Activated effector memory CD4-positive, alpha-beta T cell treated with anti-CD3 and anti-CD28 coated beads, Interleukin-2, amount 50 U/mL, for 16 hours (primary cell): ENCODE data around the gene SWSAP1.
A peak's percentile ranks its signal among the peaks of the same experiment; 100 is the strongest.
"Not testable (repeated sequence)": the region's sequence is repeated elsewhere in the genome, so short reads cannot be mapped to it uniquely, and the experiment has no call there.

Experiments
- DNase-seq: peaks from one replicate; pipeline ENCODE4 v3.0.0-alpha.2; 2020

The SWSAP1 gene

DNA sequence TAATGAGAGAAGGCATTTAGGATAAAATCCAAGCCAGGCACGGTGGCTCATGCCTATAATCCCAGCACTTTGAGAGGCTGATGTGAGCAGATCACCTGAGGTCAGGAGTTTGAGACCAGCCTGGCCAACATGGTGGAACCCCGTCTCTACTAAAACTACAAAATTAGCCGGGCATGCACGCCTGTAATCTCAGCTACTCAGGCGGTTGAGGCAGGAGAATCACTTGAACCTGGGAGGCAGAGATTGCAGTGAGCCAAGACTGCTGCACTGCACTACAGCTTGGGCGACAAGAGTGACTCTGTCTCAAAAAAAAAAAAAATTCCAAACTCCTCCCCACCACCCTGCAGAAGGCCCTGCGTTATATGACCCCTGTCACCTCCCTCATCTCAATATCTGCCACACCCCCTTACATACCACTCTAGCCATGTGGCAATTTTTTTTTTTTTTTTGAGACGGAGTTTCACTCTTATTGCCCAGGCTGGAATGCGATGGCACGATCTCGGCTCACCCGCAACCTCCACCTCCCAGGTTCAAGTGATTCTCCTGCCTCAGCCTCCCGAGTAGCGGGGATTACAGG is 4.9 kb downstream of the SWSAP1 start:
- not testable (repeated sequence) for DNase-seq

- DNase-seq: no peak
Measured at GRCh38 chr19:11379857-11380350, 5.4 kb downstream of the SWSAP1 start.

DNA sequence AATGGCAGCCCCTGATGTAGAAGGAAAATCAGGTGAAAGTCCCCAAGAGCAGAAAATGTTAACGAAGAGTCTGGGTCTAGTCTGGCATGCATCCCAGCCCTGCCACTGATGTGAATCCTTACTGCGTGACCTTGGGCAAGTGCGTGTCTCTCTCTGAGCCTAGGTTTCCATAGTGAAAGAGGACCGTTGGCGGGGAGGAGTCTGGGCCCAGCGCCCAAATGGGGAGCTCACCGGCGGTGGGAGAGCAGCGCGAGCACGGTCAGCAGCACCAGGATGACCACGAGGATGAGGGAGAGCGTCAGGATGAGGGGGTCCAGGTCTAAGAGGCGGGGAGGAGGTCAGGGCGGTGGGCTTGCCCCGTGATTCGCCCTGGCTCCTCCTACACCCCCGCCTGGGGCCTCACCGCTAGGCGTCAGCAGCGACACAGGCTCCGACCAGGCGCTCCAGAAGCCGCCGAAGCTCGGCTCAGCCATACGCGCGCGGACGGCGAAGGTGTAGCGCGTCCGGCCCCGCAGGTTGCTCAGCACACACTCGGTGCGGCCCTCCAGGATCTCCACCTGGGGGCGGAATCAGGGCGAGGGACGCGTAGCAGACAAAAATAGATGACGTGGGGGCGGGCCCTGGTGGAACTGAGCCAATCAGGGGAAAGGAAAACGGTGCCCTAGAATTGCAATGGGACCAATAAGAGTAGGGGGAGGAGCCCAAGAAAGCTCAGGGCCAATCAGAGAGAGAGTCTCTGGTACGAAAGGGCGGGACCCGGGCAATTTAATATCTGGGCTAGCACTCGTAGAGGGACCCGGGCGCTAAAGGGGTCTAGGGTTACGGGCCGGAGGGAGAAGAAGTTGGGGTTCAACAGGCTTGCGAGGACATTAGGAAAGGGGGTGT is 6.4 kb downstream of the SWSAP1 start:
- peak; percentile 98 for DNase-seq

GRCh38 chr19:11382898-11383705 is 8.6 kb downstream of the SWSAP1 start:
- DNase-seq: peak; percentile 77

GRCh38 chr19:11383706-11384048 is 9.2 kb downstream of the SWSAP1 start:
- no peak for DNase-seq

GRCh38 chr19:11384778-11385129 is 10.3 kb downstream of the SWSAP1 start:
- no peak for DNase-seq

DNA sequence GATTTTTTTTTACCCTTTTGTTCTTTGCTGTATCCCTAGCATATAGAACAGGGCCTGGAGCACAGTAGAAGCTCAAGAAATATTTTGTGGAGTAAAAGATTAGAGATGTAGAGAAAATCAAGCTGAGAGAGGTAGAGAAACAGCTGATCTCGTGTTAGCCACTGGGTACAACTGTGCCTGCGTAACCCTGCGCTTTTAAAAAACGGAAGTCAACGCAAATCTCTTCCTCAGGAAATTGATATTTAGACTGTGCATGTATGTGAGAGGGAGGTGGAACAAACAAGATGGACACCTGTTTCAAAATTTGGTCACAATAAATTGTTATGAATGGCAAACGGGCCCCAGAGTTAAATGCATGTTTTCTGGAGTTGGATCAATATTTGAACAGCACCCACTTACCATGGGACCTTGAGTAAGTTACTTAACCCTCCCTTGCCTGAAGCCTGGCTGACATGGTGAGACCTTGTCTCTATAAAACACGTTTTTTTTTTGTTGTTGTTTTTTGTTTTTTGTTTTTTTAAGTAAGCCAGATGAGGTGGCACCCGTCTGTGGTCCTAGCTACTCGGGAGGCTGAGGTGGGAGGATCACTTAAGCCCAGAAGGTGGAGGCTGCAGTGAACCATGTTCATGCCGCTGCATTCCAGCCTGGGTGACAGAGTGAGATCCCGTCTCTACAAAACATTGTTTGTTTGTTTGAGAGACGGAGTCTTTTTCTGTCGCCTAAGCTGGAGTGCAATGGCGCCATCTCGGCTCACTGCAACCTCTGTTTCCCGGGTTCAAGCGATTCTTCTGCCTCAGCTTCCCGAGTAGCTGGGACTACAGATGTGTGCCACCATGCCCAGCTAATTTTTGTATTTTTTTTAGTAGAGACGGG is 12.9 kb downstream of the SWSAP1 start:
- no peak for DNase-seq

- DNase-seq: no peak
Measured at GRCh38 chr19:11390359-11390758, 15.9 kb downstream of the SWSAP1 start.

GRCh38 chr19:11390933-11391680 is 16.6 kb downstream of the SWSAP1 start:
- no peak for DNase-seq

- no peak for DNase-seq
Measured at GRCh38 chr19:11397089-11397610, 22.7 kb downstream of the SWSAP1 start.

GRCh38 chr19:11399667-11400066 is 25.2 kb downstream of the SWSAP1 start:
- DNase-seq: no peak

GRCh38 chr19:11400798-11401197 is 26.3 kb downstream of the SWSAP1 start:
- no peak for DNase-seq

DNA sequence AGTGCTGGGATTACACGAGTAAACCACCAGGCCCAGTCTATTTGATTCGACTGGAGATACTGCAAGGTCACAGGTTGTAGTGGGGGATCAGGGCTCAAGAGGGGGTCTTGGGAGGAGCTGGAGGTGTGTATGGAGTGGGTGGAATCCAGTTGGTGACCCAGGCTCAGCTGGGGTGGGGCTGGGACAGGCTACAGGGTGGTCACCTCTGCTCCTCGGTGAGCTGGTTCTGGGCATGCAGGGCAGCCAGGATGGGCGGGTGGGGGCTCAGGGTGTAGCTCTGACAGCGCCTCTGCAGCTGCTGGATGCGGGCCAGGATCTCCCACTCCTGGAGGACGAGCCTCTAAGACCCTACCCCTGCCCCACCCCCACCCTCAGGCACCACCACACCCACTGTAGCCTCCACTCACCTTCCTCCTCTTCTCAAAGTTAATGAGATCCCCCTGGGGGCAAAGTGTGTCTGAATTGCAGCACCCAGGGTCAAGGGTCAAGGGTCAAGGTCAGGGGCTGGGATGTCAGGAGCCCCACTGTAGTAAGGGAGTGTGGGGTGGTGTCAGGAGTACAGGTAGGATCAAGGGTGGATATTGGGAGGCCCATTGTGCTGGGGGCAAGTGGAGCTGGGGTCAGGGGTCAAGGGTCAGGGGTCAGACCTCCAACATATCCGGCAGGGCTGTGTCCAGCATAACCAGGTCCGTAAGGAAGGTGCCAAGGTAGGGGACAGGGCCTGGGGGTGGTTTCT is 27.5 kb downstream of the SWSAP1 start:
- DNase-seq: no peak

GRCh38 chr19:11404588-11405222 is 30.2 kb downstream of the SWSAP1 start:
- DNase-seq: no peak

DNA sequence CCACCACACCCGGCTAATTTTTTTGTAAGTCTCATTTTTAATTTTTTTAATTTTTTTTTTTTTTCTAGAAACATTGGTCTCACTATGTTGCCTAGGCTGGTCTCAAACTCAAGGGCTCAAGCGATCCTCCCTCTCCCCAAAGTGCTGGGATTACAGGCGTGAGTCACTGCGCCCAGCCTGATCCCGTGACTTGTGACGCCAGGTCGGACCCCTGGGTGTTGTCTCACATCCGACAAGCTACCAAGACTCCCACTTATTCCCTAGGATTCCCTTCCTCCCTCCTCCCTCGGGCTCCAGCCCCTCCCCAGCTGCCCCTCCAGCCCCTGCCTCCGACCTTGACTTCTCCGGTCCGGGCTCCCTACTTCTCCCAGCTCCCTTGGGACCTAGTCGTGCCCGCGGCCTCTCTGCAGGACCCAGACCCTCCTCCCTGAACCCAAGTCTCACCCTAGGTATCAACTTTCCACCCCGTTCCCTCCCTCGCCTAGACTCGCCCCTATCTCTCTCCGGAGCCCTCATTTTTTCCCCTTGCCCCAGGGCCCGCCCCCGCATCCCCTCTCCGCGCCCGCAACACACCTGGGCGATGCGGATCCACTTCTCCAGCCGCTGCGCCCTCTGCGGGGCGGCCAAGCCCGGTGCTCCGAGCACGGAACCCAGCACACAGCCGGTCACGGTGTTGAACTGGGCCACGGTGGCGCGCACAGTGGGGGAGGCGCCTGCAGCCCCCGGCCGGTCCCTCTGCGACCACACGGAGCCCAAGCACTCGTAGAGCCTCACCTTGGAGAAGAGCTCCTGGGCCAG is 31.6 kb downstream of the SWSAP1 start:
- peak; percentile 74 for DNase-seq

GRCh38 chr19:11406703-11407236 is 32.3 kb downstream of the SWSAP1 start:
- not testable (repeated sequence) for DNase-seq

GRCh38 chr19:11408591-11408990 is 34.1 kb downstream of the SWSAP1 start:
- DNase-seq: no peak

GRCh38 chr19:11410682-11411081 is 36.2 kb downstream of the SWSAP1 start:
- DNase-seq: no peak

GRCh38 chr19:11414544-11414943 is 40.1 kb downstream of the SWSAP1 start:
- DNase-seq: no peak
